GM21528 (cell line): Measurements from ENCODE around the gene TMEM95.
A peak's percentile ranks its signal among the peaks of the same experiment; 100 is the strongest.
"Not testable (repeated sequence)": the region's sequence is repeated elsewhere in the genome, so short reads cannot be mapped to it uniquely, and the experiment has no call there.

Experiments
- ATAC-seq: cut with Tn5 transposase; IDR thresholded peaks from one replicate; pipeline ENCODE4 v1.9.1; 2021; ENCODE audit warnings: mild to moderate bottlenecking, moderate library complexity; ENCODE audit not compliant: unreplicated experiment, low FRiP score

TMEM95 gene

GRCh38 chr17:7323731-7324437, 31.1 kb upstream of the TMEM95 start:
- no peak for ATAC-seq

- ATAC-seq: no peak
These were observed 30.5 kb upstream of the TMEM95 start for GRCh38 chr17:7324438-7324779.

- no peak for ATAC-seq
These were observed 29.9 kb upstream of the TMEM95 start for GRCh38 chr17:7325031-7325528.

GRCh38 chr17:7326186-7326585, 28.8 kb upstream of the TMEM95 start:
- no peak for ATAC-seq

GRCh38 chr17:7327056-7327455, 27.9 kb upstream of the TMEM95 start:
- no peak for ATAC-seq

- no peak for ATAC-seq
These were observed 27.5 kb upstream of the TMEM95 start for GRCh38 chr17:7327501-7327900.

- ATAC-seq: no peak
These were observed 26.9 kb upstream of the TMEM95 start for GRCh38 chr17:7328009-7328408.

- ATAC-seq: peak; percentile 8
These were observed 26.0 kb upstream of the TMEM95 start, which contains the start of gene NEURL4 for GRCh38 chr17:7328840-7329373. Gene NEURL4 (minus strand): TSS chr17:7329335. CDS start chr17:7329312, 23 bp downstream.

GRCh38 chr17:7329374-7329996, 25.5 kb upstream of the TMEM95 start:
- ATAC-seq: peak; percentile 54

GRCh38 chr17:7329997-7330637, 24.8 kb upstream of the TMEM95 start:
- ATAC-seq: peak; percentile 41

GRCh38 chr17:7330638-7331015, 24.3 kb upstream of the TMEM95 start:
- peak; percentile 1 for ATAC-seq

GRCh38 chr17:7332111-7332510, 22.8 kb upstream of the TMEM95 start:
- ATAC-seq: no peak

- ATAC-seq: not testable (repeated sequence)
These were observed 22.3 kb upstream of the TMEM95 start for GRCh38 chr17:7332600-7333069.

- no peak for ATAC-seq
These were observed 19.9 kb upstream of the TMEM95 start for GRCh38 chr17:7334938-7335538.

GRCh38 chr17:7335765-7336164, 19.2 kb upstream of the TMEM95 start:
- not testable (repeated sequence) for ATAC-seq

GRCh38 chr17:7336240-7337175, 18.4 kb upstream of the TMEM95 start, which contains the start of gene ACAP1:
Gene ACAP1 (plus strand): TSS chr17:7336529. CDS start chr17:7336735, 206 bp downstream.
- ATAC-seq: no peak

- not testable (repeated sequence) for ATAC-seq
These were observed 17.4 kb upstream of the TMEM95 start for GRCh38 chr17:7337600-7337999.

- no peak for ATAC-seq
These were observed 14.8 kb upstream of the TMEM95 start for GRCh38 chr17:7340179-7340578.

GRCh38 chr17:7341842-7342241, 13.1 kb upstream of the TMEM95 start:
- ATAC-seq: no peak

- ATAC-seq: no peak
These were observed 11.7 kb upstream of the TMEM95 start for GRCh38 chr17:7343250-7343649.
